H1 (cell line): Measurements from ENCODE around the gene CHRDL2. TPM values are rescaled to one million over a fixed set of nuclear protein-coding genes. Genes with fewer than 3 reads are reported as not detected.

Experiments
- CTCF ChIA-PET: fragments of 300-600 bp; sonication (Branson Sonifier 250); formaldehyde crosslinking; loops from one replicate; lab custom pipeline; 2021; ENCODE audit not compliant: partially characterized antibody; lab: Charles Lee
- POLR2A ChIA-PET: fragments of 300-600 bp; sonication (Branson Sonifier 250); formaldehyde crosslinking; loops from one replicate; lab custom pipeline; 2021; ENCODE audit warnings: inconsistent platforms; ENCODE audit not compliant: partially characterized antibody; lab: Charles Lee
- DNase-seq, 2 experiments: peaks; one replicate each; pipeline versions ENCODE4 v3.0.0 to v3.0.0-alpha.2; 2010 to 2022; ENCODE audit warnings: low spot score in 2 of 2, low read depth in 1 of 2, mixed read lengths in 1 of 2
- FAIRE-seq: peaks from 2 replicates; lab custom pipeline; 2011; peaks lifted over from hg19 to GRCh38; lab: Jason Lieb, UNC
- H2AFZ ChIP-seq: 2 replicates; pipeline ENCODE4 v1.8.1; 2012; ENCODE audit warnings: low read length, inconsistent platforms
- H2AK5ac ChIP-seq: 2 replicates; pipeline ENCODE4 v1.6.1; 2013; ENCODE audit warnings: low read depth, low read length
- H2BK120ac ChIP-seq: replicated peaks from 2 replicates; pipeline ENCODE3; 2013; ENCODE audit warnings: low read depth, low read length, inconsistent platforms
- H2BK12ac ChIP-seq: 2 replicates; pipeline ENCODE4 v1.6.1; 2013; ENCODE audit warnings: low read depth, low read length
- H2BK15ac ChIP-seq: 2 replicates; pipeline ENCODE4 v1.6.1; 2013; ENCODE audit warnings: low read length
- H2BK20ac ChIP-seq: 2 replicates; pipeline ENCODE4 v1.6.1; 2013; ENCODE audit warnings: low read length
- H2BK5ac ChIP-seq: 2 replicates; pipeline ENCODE4 v1.6.1; 2013; ENCODE audit warnings: low read depth, low read length
- H3K14ac ChIP-seq: 2 replicates; pipeline ENCODE4 v1.6.1; 2013; ENCODE audit warnings: inconsistent platforms; ENCODE audit not compliant: insufficient read length
- H3K18ac ChIP-seq: 2 replicates; pipeline ENCODE4 v1.6.1; 2013; ENCODE audit warnings: low read length; ENCODE audit errors: extremely low read depth
- H3K23ac ChIP-seq: 2 replicates; pipeline ENCODE4 v1.6.1; 2013; ENCODE audit warnings: inconsistent platforms; ENCODE audit not compliant: insufficient read length
- H3K23me2 ChIP-seq: 2 replicates; pipeline ENCODE4 v1.6.1; 2013; ENCODE audit warnings: low read depth, low read length
- H3K27ac ChIP-seq: 2 replicates; pipeline ENCODE4 v1.6.1; 2011; ENCODE audit warnings: low read depth, low read length, inconsistent platforms
- H3K27me3 ChIP-seq, 4 experiments: replicated peaks in 1 of 4; 1 replicate in 1 of 4; 2 replicates in 3 of 4; pipeline versions ENCODE4 v1.6.1 to v1.8.1; 2011 to 2013; ENCODE audit warnings: low read length in 3 of 4, mild to moderate bottlenecking in 3 of 4, inconsistent platforms in 2 of 4, mixed read lengths in 2 of 4, moderate library complexity in 1 of 4; ENCODE audit not compliant: control insufficient read depth in 3 of 4, insufficient read depth in 3 of 4; ENCODE audit errors: extremely low read depth in 1 of 4
- H3K36me3 ChIP-seq, 4 experiments: 2 replicates each; pipeline versions ENCODE4 v1.6.1 to v1.8.1; 2011 to 2013; ENCODE audit warnings: mild to moderate bottlenecking in 4 of 4, low read length in 3 of 4, moderate library complexity in 2 of 4, control low read depth in 1 of 4, inconsistent platforms in 1 of 4; ENCODE audit not compliant: insufficient read depth in 4 of 4, control insufficient read depth in 2 of 4
- H3K4ac ChIP-seq: replicated peaks from 2 replicates; pipeline ENCODE3; 2013; ENCODE audit warnings: low read length, low read depth, mixed read lengths, inconsistent platforms; ENCODE audit not compliant: insufficient read length
- H3K4me1 ChIP-seq, 4 experiments: replicated peaks in 1 of 4; 1 replicate in 1 of 4; 2 replicates in 3 of 4; pipeline versions ENCODE4 v1.6.1 to v1.8.1; 2011 to 2013; ENCODE audit warnings: low read length in 3 of 4, inconsistent platforms in 2 of 4, mixed read lengths in 1 of 4; ENCODE audit not compliant: insufficient read depth in 4 of 4, control insufficient read depth in 3 of 4
- H3K4me2 ChIP-seq, 2 experiments: 2 replicates each; pipeline versions ENCODE4 v1.6.1 to v1.8.1; 2011 to 2013; ENCODE audit warnings: low read depth in 2 of 2, low read length in 2 of 2, control low read depth in 1 of 2, inconsistent platforms in 1 of 2, mild to moderate bottlenecking in 1 of 2; ENCODE audit not compliant: insufficient read depth in 1 of 2
- H3K4me3 ChIP-seq, 4 experiments: fragments of 200-600, 300-600 bp in 1 of 4; sonication (generic), shearing (Covaris generic), sonication (Bioruptor Twin) in 1 of 4; 2 replicates each; pipeline versions ENCODE4 v1.5.1 to v1.8.1; 2011 to 2016; ENCODE audit warnings: low read length in 4 of 4, low read depth in 3 of 4, control low read depth in 2 of 4, inconsistent platforms in 2 of 4, mild to moderate bottlenecking in 2 of 4, mixed read lengths in 1 of 4, moderate library complexity in 1 of 4; ENCODE audit not compliant: insufficient read depth in 2 of 4; ENCODE audit errors: extremely low read depth in 1 of 4
- H3K56ac ChIP-seq: replicated peaks from 2 replicates; pipeline ENCODE3; 2013; ENCODE audit warnings: low read depth, mild to moderate bottlenecking, mixed read lengths, low read length, inconsistent platforms; ENCODE audit not compliant: insufficient read length
- H3K79me1 ChIP-seq: 2 replicates; pipeline ENCODE4 v1.6.1; 2013; ENCODE audit warnings: low read depth, low read length, control low read depth
- H3K79me2 ChIP-seq, 2 experiments: 2 replicates each; pipeline versions ENCODE4 v1.6.1 to v1.8.1; 2012 to 2013; ENCODE audit warnings: low read length in 2 of 2, mild to moderate bottlenecking in 2 of 2, inconsistent platforms in 1 of 2; ENCODE audit not compliant: insufficient read depth in 2 of 2, control insufficient read depth in 1 of 2
- H3K9ac ChIP-seq, 4 experiments: replicated peaks in 1 of 4; 1 replicate in 1 of 4; 2 replicates in 3 of 4; pipeline versions ENCODE4 v1.6.1 to v1.8.1; 2011 to 2013; ENCODE audit warnings: low read depth in 3 of 4, low read length in 3 of 4, control low read depth in 2 of 4, mild to moderate bottlenecking in 2 of 4, moderate library complexity in 2 of 4, inconsistent platforms in 1 of 4; ENCODE audit errors: extremely low read depth in 1 of 4
- H3K9me3 ChIP-seq, 2 experiments: 2 replicates each; pipeline versions ENCODE4 v1.6.1 to v1.8.1; 2012 to 2013; ENCODE audit warnings: mild to moderate bottlenecking in 2 of 2, moderate library complexity in 2 of 2, control low read depth in 1 of 2, inconsistent platforms in 1 of 2, low read depth in 1 of 2, low read length in 1 of 2, mixed read lengths in 1 of 2; ENCODE audit not compliant: insufficient read depth in 2 of 2
- H4K20me1 ChIP-seq, 2 experiments: replicated peaks in 1 of 2; 2 replicates each; pipeline versions ENCODE3 to v1.8.1; 2011 to 2013; ENCODE audit warnings: inconsistent platforms in 2 of 2, low read length in 2 of 2, mild to moderate bottlenecking in 1 of 2; ENCODE audit not compliant: insufficient read depth in 2 of 2, control insufficient read depth in 1 of 2
- H4K5ac ChIP-seq: 2 replicates; pipeline ENCODE4 v1.6.1; 2013; ENCODE audit warnings: low read length, low read depth, mixed read lengths, inconsistent platforms; ENCODE audit not compliant: insufficient read length
- H4K8ac ChIP-seq: 2 replicates; pipeline ENCODE4 v1.8.0; 2013; ENCODE audit warnings: mild to moderate bottlenecking, moderate library complexity, low read length, inconsistent platforms; ENCODE audit not compliant: insufficient read depth; ENCODE audit errors: extremely low read depth
- H4K91ac ChIP-seq: replicated peaks from 2 replicates; pipeline ENCODE3; 2013; ENCODE audit warnings: low read length, mixed read lengths, inconsistent platforms; ENCODE audit not compliant: insufficient read length
- CREB1 ChIP-seq: IDR thresholded peaks from 2 replicates; pipeline ENCODE4 v1.6.1; 2012; ENCODE audit warnings: inconsistent platforms
- CTBP2 ChIP-seq: IDR thresholded peaks from 2 replicates; pipeline ENCODE4 v1.7.0; 2011; ENCODE audit warnings: borderline replicate concordance, mild to moderate bottlenecking, moderate library complexity, mixed read lengths, low read length; ENCODE audit not compliant: insufficient read depth, insufficient read length
- PHF8 ChIP-seq: fragments of 200-600 bp; sonication (generic); conservative IDR thresholded peaks from 2 replicates; pipeline ENCODE4 v1.7.1; 2012; ENCODE audit warnings: low read depth, mild to moderate bottlenecking, inconsistent platforms, low read length, moderate library complexity
- POU5F1 ChIP-seq: IDR thresholded peaks from 2 replicates; pipeline ENCODE4 v1.6.1; 2011; ENCODE audit warnings: low read depth, mild to moderate bottlenecking, low read length, moderate library complexity
- RAD21 ChIP-seq, 2 experiments: IDR thresholded peaks in 1 of 2; conservative IDR thresholded peaks in 1 of 2; 2 replicates each; pipeline ENCODE4 v1.6.1; 2011; ENCODE audit warnings: low read depth in 2 of 2, low read length in 2 of 2, improper control_type of control experiment in 1 of 2, inconsistent platforms in 1 of 2, mild to moderate bottlenecking in 1 of 2, moderate library complexity in 1 of 2
- RXRA ChIP-seq: IDR thresholded peaks from 2 replicates; pipeline ENCODE4 v1.6.1; 2011; ENCODE audit warnings: low read depth, mild to moderate bottlenecking, low read length, moderate library complexity; ENCODE audit not compliant: insufficient read depth
- TAF1 ChIP-seq: IDR thresholded peaks from 2 replicates; pipeline ENCODE4 v1.6.1; 2011; ENCODE audit warnings: mild to moderate bottlenecking, low read depth, low read length
- YY1 ChIP-seq: IDR thresholded peaks from 2 replicates; pipeline ENCODE4 v1.6.1; 2011; ENCODE audit warnings: low read depth, mild to moderate bottlenecking, low read length
- WGBS, 2 experiments: shearing (Covaris generic) in 1 of 2; methylation state at CpG; one replicate each; pipeline versions ENCODE4 v1.1.6 to v1.1.7; 2013 to 2015; ENCODE audit warnings: low lambda C conversion rate in 2 of 2, mixed read lengths in 2 of 2, inconsistent platforms in 1 of 2, low coverage in 1 of 2, missing lambda C conversion rate in 1 of 2; ENCODE audit not compliant: insufficient replicate concordance in 2 of 2, insufficient coverage in 1 of 2, insufficient read length in 1 of 2; ENCODE audit errors: extremely low coverage in 1 of 2, missing lambda C conversion rate in 1 of 2; 5-methylcytosine and 5-hydroxymethylcytosine counted together
- polyA plus RNA-seq, 7 experiments: library from polyadenylated mRNA; depleted of rRNA in 3 of 7; stranded (reverse) in 5 of 7; unstranded in 2 of 7; fragments of >200 nt in 5 of 7; fragments of 200-250 nt in 2 of 7; gene quantifications; 1 replicate in 5 of 7; 2 replicates in 1 of 7; 4 replicates in 1 of 7; pipeline versions ENCODE4 v1.2.1 to v1.2.3, GENCODE V29; 2011 to 2013; ENCODE audit warnings: missing spikeins in 2 of 7, mixed read lengths in 2 of 7
- total RNA-seq: library from RNA; stranded (reverse); fragmentation: NEBNext Ultra II Directional; extraction: Animal tissue kit (Norgen Biotek cat#: 25700); gene quantifications from 2 replicates; pipeline ENCODE4 v1.2.1, GENCODE V29; 2021

The CHRDL2 gene
- total and polyA plus RNA-seq, 2 of the 8 experiments (the other 6 are each of a cell fraction or from before 2014, with no cell fraction given), result 0.26 to 0.48 TPM

DNA sequence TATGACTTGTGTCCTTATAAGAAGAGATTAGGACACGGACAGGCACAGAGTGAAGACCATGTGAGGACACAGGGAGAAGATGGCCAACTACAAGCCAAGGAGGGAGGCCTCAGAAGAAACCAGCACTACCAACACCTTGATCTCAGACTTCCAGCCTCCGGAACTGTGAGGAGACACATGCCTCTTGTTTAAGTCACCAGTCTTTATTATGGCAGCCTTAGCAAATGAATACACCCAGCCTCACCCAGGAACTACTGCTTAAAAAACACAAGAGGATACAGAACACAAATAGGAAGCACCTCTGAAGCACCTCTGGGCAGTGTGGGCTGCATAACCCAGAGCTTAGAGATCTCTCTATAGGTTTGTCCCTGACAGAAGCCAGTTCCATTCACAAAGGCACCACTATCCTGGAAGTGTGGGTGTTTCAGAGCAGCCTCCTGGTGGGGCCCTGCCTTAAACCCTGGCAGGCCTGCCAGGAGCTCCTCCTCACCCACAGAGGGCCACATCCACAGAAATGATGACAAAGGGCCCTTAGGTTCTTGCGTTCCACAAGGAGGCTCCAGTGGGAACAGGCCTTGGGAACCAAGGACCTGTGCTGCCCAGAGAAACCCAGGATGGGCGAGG, 58.8 kb downstream of the CHRDL2 start:
- Histone ChIP-seq H3K23ac (no peak overlapping the region), H3K14ac (no peak overlapping the region), H2BK12ac (no peak overlapping the region), H4K91ac (no peak overlapping the region), H3K4me2 (no peak overlapping the region), H3K79me2 (no peaks in the 10 kb centered on the region), H2BK5ac (no peak overlapping the region; the same call in 1 of the 2 replicates), H3K9me3 (0 out of 4 replicates have a peak, but pooled peaks cover 0 to 2% of the 10 kb centered on the region in 2 experiments), H2BK20ac (no peak overlapping the region), H3K56ac (no peak overlapping the region), H3K23me2 (no peaks in the 10 kb centered on the region), H3K27ac (no peak overlapping the region), H4K5ac (no peak overlapping the region), H3K4ac (no peak overlapping the region), H2BK15ac (no peak overlapping the region), H2BK120ac (no peak overlapping the region), H4K20me1 (no peaks in the 10 kb centered on the region), H3K9ac (no peak overlapping the region), H2AK5ac (no peak overlapping the region), H4K8ac (no peak overlapping the region), H3K4me3 (no peak overlapping the region), H3K36me3 (no peaks in the 10 kb centered on the region), H3K79me1 (no peaks in the 10 kb centered on the region), H3K18ac (no peak overlapping the region; the same call in 1 of the 2 replicates), H3K4me1 (no peaks in the 10 kb centered on the region), H3K27me3 (no peaks in the 10 kb centered on the region), H2AFZ (no peak overlapping the region)
- TF ChIP-seq CTBP2, result no peak
- TF ChIP-seq PHF8, result no peak
- TF ChIP-seq CREB1, result no peak
- TF ChIP-seq RAD21 (IDR thresholded peaks at IDR 0.05 in 1 of 2, conservative IDR thresholded peaks at IDR 0.05 in 1 of 2; ENCODE audit: low read depth in 2 of 2, low read length in 2 of 2), result no peak
- TF ChIP-seq TAF1, result no peak
- no peak for TF ChIP-seq YY1
- no peak for TF ChIP-seq POU5F1
- TF ChIP-seq RXRA, result no peak
- CTCF ChIA-PET, result interaction anchor here (1.4 to 1.7 kb wide), 3 partner anchors 18 to 29 kb away, joined by 3 to 4 read pairs (median 4); no protein-coding TSS in a partner anchor
- POLR2A ChIA-PET, result interaction anchor here (0.5 kb wide), 1 partner anchor 878 kb away, joined by 6 read pairs; no protein-coding TSS in a partner anchor
- FAIRE-seq (no peak), DNase-seq (no peak)
- 81% methylated on average over 4 of the region's 4 CpGs; no CpG with 5 or more reads in 1 of the 2 experiments for WGBS, 2 experiments
